GM20431 (cell line): Measurements from ENCODE around the gene PIM1.

Experiments used
- in situ Hi-C: fragments of 300-500 bp; cut with MseI, MboI; formaldehyde crosslinking; loops from one replicate; pipeline ENCODE4 v1.15.0; 2020; ENCODE audit warnings: low sequenced_read_pairs; ENCODE audit not compliant: unreplicated experiment

The PIM1 gene

GRCh38 chr6:37209461-37210205 lies 39.7 kb downstream of the PIM1 start:
- in situ Hi-C loops: loop anchor here (10.0 to 25.0 kb wide), 2 partner anchors 185 to 447 kb away; no protein-coding TSS in a partner anchor

- in situ Hi-C loops: loop anchor here (10.0 to 25.0 kb wide), 2 partner anchors 186 to 448 kb away; no protein-coding TSS in a partner anchor
Measured at GRCh38 chr6:37210313-37210968, 40.5 kb downstream of the PIM1 start.

GRCh38 chr6:37212268-37212667 lies 42.3 kb downstream of the PIM1 start:
- in situ Hi-C loops: loop anchor here (10.0 to 25.0 kb wide), 2 partner anchors 187 to 450 kb away; no protein-coding TSS in a partner anchor

- in situ Hi-C loops: loop anchor here (10.0 to 25.0 kb wide), 2 partner anchors 193 to 456 kb away; no protein-coding TSS in a partner anchor
Measured at GRCh38 chr6:37218061-37218460, 48.1 kb downstream of the PIM1 start.

GRCh38 chr6:37218511-37218910 lies 48.6 kb downstream of the PIM1 start:
- in situ Hi-C loops: loop anchor here (10.0 to 25.0 kb wide), 2 partner anchors 194 to 456 kb away; no protein-coding TSS in a partner anchor

- in situ Hi-C loops: loop anchor here (25.0 kb wide), 1 partner anchor 459 kb away; no protein-coding TSS in a partner anchor
Measured at GRCh38 chr6:37221585-37222124, 51.7 kb downstream of the PIM1 start.

- in situ Hi-C loops: loop anchor here (25.0 kb wide), 1 partner anchor 460 kb away; no protein-coding TSS in a partner anchor
Measured at GRCh38 chr6:37222125-37222967, 52.4 kb downstream of the PIM1 start.

- in situ Hi-C loops: loop anchor here (25.0 kb wide), 1 partner anchor 461 kb away; no protein-coding TSS in a partner anchor
Measured at GRCh38 chr6:37222992-37223391, 53.0 kb downstream of the PIM1 start.
